Erythroblast (primary cell): Measurements from ENCODE around the gene IDNK.

Experiments
- GATA1 ChIP-seq: IDR thresholded peaks from 2 replicates; pipeline ENCODE4 v1.6.1; 2011; ENCODE audit warnings: low read depth, mild to moderate bottlenecking, control low read depth, low read length, moderate library complexity
- POLR2A ChIP-seq: IDR thresholded peaks from 2 replicates; pipeline ENCODE4 v1.6.1; 2011; ENCODE audit warnings: mild to moderate bottlenecking, low read length

- no peak for TF ChIP-seq POLR2A
- no peak for TF ChIP-seq GATA1
Observed at GRCh38 chr9:83655433-83655832, 32.5 kb downstream of the IDNK start.
